Kidney (tissue), 14 donors: ENCODE results near the gene DRG2. TPM values are rescaled to one million over a fixed set of nuclear protein-coding genes. Genes with fewer than 3 reads are reported as not detected.
A peak's percentile ranks its signal among the peaks of the same experiment; 100 is the strongest.

ENCODE experiments used
- DNase-seq, 5 donors: peaks; one replicate each; pipeline ENCODE4 v3.0.0-alpha.2; 2013 to 2020
- FAIRE-seq: peaks from 2 replicates; lab custom pipeline; 2012; peaks lifted over from hg19 to GRCh38; lab: Jason Lieb, UNC
- H3K27ac ChIP-seq, 2 donors: one replicate each; pipeline ENCODE4 v1.7.0; 2013; ENCODE audit warnings: low read depth in 2 of 2, low read length in 2 of 2, inconsistent platforms in 1 of 2
- H3K27me3 ChIP-seq: one replicate; pipeline ENCODE4 v1.7.1; 2013; ENCODE audit warnings: low read length, inconsistent platforms; ENCODE audit not compliant: control insufficient read depth, insufficient read depth
- H3K36me3 ChIP-seq, 3 donors: one replicate each; pipeline versions ENCODE4 v1.7.0 to v1.7.1; 2013; ENCODE audit warnings: low read length in 3 of 3, control low read depth in 1 of 3, inconsistent platforms in 1 of 3; ENCODE audit not compliant: insufficient read depth in 3 of 3, control insufficient read depth in 2 of 3
- H3K4me1 ChIP-seq, 3 donors: one replicate each; pipeline versions ENCODE4 v1.7.0 to v1.7.1; 2013; ENCODE audit warnings: low read length in 3 of 3, inconsistent platforms in 1 of 3, low read depth in 1 of 3; ENCODE audit not compliant: control insufficient read depth in 2 of 3, insufficient read depth in 2 of 3
- H3K4me3 ChIP-seq, 3 donors: one replicate each; pipeline versions ENCODE4 v1.7.0 to v1.8.1; 2013; ENCODE audit warnings: low read length in 3 of 3, control low read depth in 1 of 3, inconsistent platforms in 1 of 3
- H3K9ac ChIP-seq, 3 donors: one replicate each; pipeline versions ENCODE4 v1.7.0 to v1.7.1; 2013; ENCODE audit warnings: low read length in 3 of 3, control low read depth in 1 of 3, inconsistent platforms in 1 of 3
- H3K9me3 ChIP-seq, 3 donors: one replicate each; pipeline versions ENCODE4 v1.7.0 to v1.7.1; 2013; ENCODE audit warnings: low read length in 3 of 3, control low read depth in 1 of 3, inconsistent platforms in 1 of 3; ENCODE audit not compliant: control insufficient read depth in 2 of 3, insufficient read depth in 1 of 3
- CTCF ChIP-seq: IDR thresholded peaks from 3 replicates; pipeline ENCODE4 v1.5.1; 2012; ENCODE audit warnings: mild to moderate bottlenecking, moderate library complexity, borderline replicate concordance; ENCODE audit not compliant: insufficient read depth; ENCODE audit errors: extremely low read depth
- intact Hi-C: fragments of 100-400 bp; cut with DNase I; formaldehyde crosslinking; loops from one replicate; pipeline ENCODE4 v1.11.1; 2022
- polyA plus RNA-seq: library from polyadenylated mRNA; stranded (reverse); fragments of 350-450 nt; fragmentation: Illumina TruSeq; extraction: RNeasy Lipid Tissue Mini Kit (QIAGEN cat#74804); gene quantifications from one replicate; pipeline ENCODE4 v1.2.3, GENCODE V29; 2014; ENCODE audit warnings: low read depth, low replicate concordance; ENCODE audit not compliant: insufficient read depth
- total RNA-seq: library from RNA; stranded (reverse); fragmentation: NEBNext Ultra II Directional; extraction: Animal tissue kit (Norgen Biotek cat#: 25700); gene quantifications from one replicate; pipeline ENCODE4 v1.2.1, GENCODE V29; 2021
- donor health status: control.
- donor health status: control.
- donor health status: control.
- donor health status: control.
- donor health status: control.
- donor health status: DM: yes; HTN: yes; CAD: no.
- donor health status: Normal renal cell carcinoma (clear cell type).

The DRG2 gene
- total and polyA plus RNA-seq, 2 donors from 2014 or later, result 39.2 to 49.3 TPM

- H3K36me3 ChIP-seq, result no peaks in the 10 kb centered on the region
- no peaks in the 10 kb centered on the region for H3K27me3 ChIP-seq
- no peak overlapping the region for H3K27ac ChIP-seq
- H3K9ac ChIP-seq, result no peak overlapping the region
- no peak for FAIRE-seq
- no peaks in the 10 kb centered on the region for H3K9me3 ChIP-seq
- H3K4me3 ChIP-seq, result no peak overlapping the region
- H3K4me1 ChIP-seq, result peaks cover 0 to 3% (median 0%) of the 10 kb centered on the region in 3 donors
- DNase-seq, result peak in 1 of 5 donors; percentile 74
- intact Hi-C loops, result no loop called here
- TF ChIP-seq CTCF, result no peak
These were observed 55.5 kb downstream of the DRG2 start for GRCh38 chr17:18143044-18143936.

- Histone ChIP-seq H3K4me3 (no peak overlapping the region), H3K9me3 (no peaks in the 10 kb centered on the region), H3K9ac (no peak overlapping the region), H3K27ac (no peak overlapping the region), H3K4me1 (peaks cover 0 to 3% (median 0%) of the 10 kb centered on the region in 3 donors), H3K27me3 (no peaks in the 10 kb centered on the region), H3K36me3 (no peaks in the 10 kb centered on the region)
- intact Hi-C loops, result no loop called here
- DNase-seq (peak in 1 of 5 donors; percentile 44), FAIRE-seq (no peak)
- no peak for TF ChIP-seq CTCF
These were observed 56.5 kb downstream of the DRG2 start for GRCh38 chr17:18144261-18144660.

GRCh38 chr17:18144855-18145254 is 57.1 kb downstream of the DRG2 start:
- H3K27ac ChIP-seq, result no peak overlapping the region
- H3K27me3 ChIP-seq, result no peaks in the 10 kb centered on the region
- intact Hi-C loops, result no loop called here
- H3K9ac ChIP-seq, result no peak overlapping the region
- no peak for TF ChIP-seq CTCF
- DNase-seq (no peak), FAIRE-seq (no peak)
- H3K9me3 ChIP-seq, result no peaks in the 10 kb centered on the region
- no peak overlapping the region for H3K4me3 ChIP-seq
- no peaks in the 10 kb centered on the region for H3K36me3 ChIP-seq
- H3K4me1 ChIP-seq, result peaks cover 0 to 3% (median 0%) of the 10 kb centered on the region in 3 donors
